WTC11 (cell line): ENCODE data around the gene ZNF213. TPM values are rescaled to one million over a fixed set of nuclear protein-coding genes. Genes with fewer than 3 reads are reported as not detected.
A peak's percentile ranks its signal among the peaks of the same experiment; 100 is the strongest.

ENCODE experiments used
- ATAC-seq: fragments of 200-7000 bp; cut with Tn5 transposase; 2 replicates; pipeline ENCODE4 v1.10.0; 2021; ENCODE audit warnings: mild to moderate bottlenecking, moderate library complexity
- CTCF ChIA-PET: fragments of 300-600 bp; sonication (Branson Sonifier 250); formaldehyde crosslinking; loops from one replicate; lab custom pipeline; 2021; ENCODE audit warnings: antibody characterized with exemption; lab: Charles Lee
- POLR2A ChIA-PET: fragments of 350-600 bp; sonication (Branson Sonifier 250); formaldehyde crosslinking; loops from one replicate; lab custom pipeline; 2021; ENCODE audit warnings: antibody characterized with exemption; lab: Charles Lee
- DNase-seq: peaks from one replicate; pipeline ENCODE4 v3.0.0; 2021; ENCODE audit warnings: low spot score
- H3K27ac Mint-ChIP-seq: 2 replicates; pipeline ENCODE4 v1.8.0; 2021; ENCODE audit warnings: mixed read lengths
- H3K27me3 Mint-ChIP-seq: 2 replicates; pipeline ENCODE4 v1.8.0; 2021; ENCODE audit warnings: low read depth, mild to moderate bottlenecking, moderate library complexity, mixed read lengths
- H3K36me3 Mint-ChIP-seq: 2 replicates; pipeline ENCODE4 v1.8.0; 2021; ENCODE audit warnings: mixed read lengths
- H3K4me1 Mint-ChIP-seq: 2 replicates; pipeline ENCODE4 v1.8.0; 2022; ENCODE audit warnings: mixed read lengths
- H3K4me3 Mint-ChIP-seq: 2 replicates; pipeline ENCODE4 v1.8.0; 2021; ENCODE audit warnings: mild to moderate bottlenecking, moderate library complexity, mixed read lengths
- H3K9me3 Mint-ChIP-seq: 2 replicates; pipeline ENCODE4 v1.8.0; 2021; ENCODE audit warnings: mixed read lengths
- AFF4 ChIP-seq: sonication (generic); formaldehyde crosslinking; IDR thresholded peaks from 2 replicates; pipeline ENCODE4 v1.8.1; 2023; ENCODE audit warnings: mild to moderate bottlenecking, missing genetic modification reagents, borderline replicate concordance
- ARID4B ChIP-seq: sonication (generic); formaldehyde crosslinking; IDR thresholded peaks from 2 replicates; pipeline ENCODE4 v1.8.0; 2023; ENCODE audit warnings: missing genetic modification reagents, mild to moderate bottlenecking, borderline replicate concordance
- ATF3 ChIP-seq: sonication (generic); formaldehyde crosslinking; conservative IDR thresholded peaks from 2 replicates; pipeline ENCODE4 v1.8.1; 2022; ENCODE audit warnings: mild to moderate bottlenecking, missing genetic modification reagents
- CREM ChIP-seq: sonication (generic); formaldehyde crosslinking; IDR thresholded peaks from 2 replicates; pipeline ENCODE4 v1.8.1; 2022; ENCODE audit warnings: mild to moderate bottlenecking, missing genetic modification reagents, moderate library complexity
- FOXP4 ChIP-seq: sonication (generic); formaldehyde crosslinking; IDR thresholded peaks from 2 replicates; pipeline ENCODE4 v1.8.0; 2022; ENCODE audit warnings: mild to moderate bottlenecking, missing genetic modification reagents
- GABPB1 ChIP-seq: sonication (generic); formaldehyde crosslinking; IDR thresholded peaks from 2 replicates; pipeline ENCODE4 v1.8.1; 2023; ENCODE audit warnings: mild to moderate bottlenecking, missing genetic modification reagents
- NFATC4 ChIP-seq: fragments of 250-450 bp; sonication (Bioruptor Pico); IDR thresholded peaks from 2 replicates; pipeline ENCODE4 v1.9.0; 2021; ENCODE audit warnings: mild to moderate bottlenecking
- NR1H2 ChIP-seq: sonication (generic); formaldehyde crosslinking; IDR thresholded peaks from 2 replicates; pipeline ENCODE4 v1.9.0; 2021; ENCODE audit warnings: mild to moderate bottlenecking, moderate library complexity, missing genetic modification reagents
- STAT6 ChIP-seq: sonication (generic); formaldehyde crosslinking; conservative IDR thresholded peaks from 2 replicates; pipeline ENCODE4 v1.8.1; 2023; ENCODE audit warnings: mild to moderate bottlenecking, low read depth, missing genetic modification reagents, moderate library complexity
- ZBTB21 ChIP-seq: sonication (generic); formaldehyde crosslinking; IDR thresholded peaks from 2 replicates; pipeline ENCODE4 v1.8.1; 2023; ENCODE audit warnings: mild to moderate bottlenecking, missing genetic modification reagents, borderline replicate concordance
- ZNF219 ChIP-seq: sonication (generic); formaldehyde crosslinking; IDR thresholded peaks from 2 replicates; pipeline ENCODE4 v1.8.0; 2023; ENCODE audit warnings: missing genetic modification reagents, mild to moderate bottlenecking, borderline replicate concordance
- ZNF232 ChIP-seq: sonication (generic); formaldehyde crosslinking; IDR thresholded peaks from 2 replicates; pipeline ENCODE4 v1.8.0; 2022; ENCODE audit warnings: mild to moderate bottlenecking, missing genetic modification reagents
- total RNA-seq: library from RNA; stranded (reverse); gene quantifications from 3 replicates; pipeline ENCODE4 v1.2.3, GENCODE V29; 2021

Gene ZNF213
- total RNA-seq, 1 experiment from 2014 or later = 11.6 TPM

- TF ChIP-seq AFF4 (CRISPR knock-in tag) (no peak), FOXP4 (no peak), NFATC4 (CRISPR knock-in tag) (no peak)
Measured at GRCh38 chr16:3118846-3119245, 16.0 kb upstream of the ZNF213 start (continued).

- ChIA-PET CTCF (interaction anchor here (0.9 to 4.7 kb wide), 7 partner anchors 11 to 91 kb away, joined by 3 to 23 read pairs (median 5); partner anchors contain the start of gene ZNF213), POLR2A (interaction anchor here (1.0 kb wide), 1 partner anchor 21 kb away, joined by 4 read pairs; no protein-coding TSS in a partner anchor)
- Mint-ChIP-seq H3K27ac (peak overlapping the region; percentile 32; the same call in 1 of the 2 replicates), H3K4me1 (peaks cover 17% of the 10 kb centered on the region), H3K27me3 (no peaks in the 10 kb centered on the region), H3K4me3 (no peak overlapping the region), H3K9me3 (no peaks in the 10 kb centered on the region), H3K36me3 (peaks cover 26% of the 10 kb centered on the region)
- DNase-seq = no peak
- ATAC-seq = no peak
- TF ChIP-seq ZNF232 (CRISPR knock-in tag) (no peak), ARID4B (no peak), GABPB1 (CRISPR knock-in tag) (no peak)
Measured at GRCh38 chr16:3119286-3119685, 15.5 kb upstream of the ZNF213 start.

- POLR2A ChIA-PET = interaction anchor here (0.6 to 1.0 kb wide), 2 partner anchors 14 to 22 kb away, joined by 3 to 4 read pairs; no protein-coding TSS in a partner anchor
- H3K27ac Mint-ChIP-seq = peak overlapping the region; percentile 32; the same call in 1 of the 2 replicates
- H3K9me3 Mint-ChIP-seq = no peaks in the 10 kb centered on the region
- peaks cover 26% of the 10 kb centered on the region for H3K36me3 Mint-ChIP-seq
- ATAC-seq (no peak), DNase-seq (no peak)
- no peaks in the 10 kb centered on the region for H3K27me3 Mint-ChIP-seq
- H3K4me3 Mint-ChIP-seq = no peak overlapping the region
- peaks cover 14% of the 10 kb centered on the region for H3K4me1 Mint-ChIP-seq
- CTCF ChIA-PET = interaction anchor here (0.6 to 4.7 kb wide), 10 partner anchors 10 to 245 kb away, joined by 3 to 23 read pairs (median 4); partner anchors contain the start of gene ZNF213
- TF ChIP-seq ATF3 (CRISPR knock-in tag) = no peak
- no peak for TF ChIP-seq NR1H2 (CRISPR knock-in tag)
- no peak for TF ChIP-seq CREM (CRISPR knock-in tag)
- TF ChIP-seq NFATC4 (CRISPR knock-in tag) = no peak
- no peak for TF ChIP-seq STAT6 (CRISPR knock-in tag)
- TF ChIP-seq ZNF219 (CRISPR knock-in tag) = no peak
- TF ChIP-seq ZBTB21 = no peak
- no peak for TF ChIP-seq ARID4B
Measured at GRCh38 chr16:3119701-3120408, 15.0 kb upstream of the ZNF213 start.
